AG09309 (cell line): ENCODE data around the gene LTF.
A peak's percentile ranks its signal among the peaks of the same experiment; 100 is the strongest.

Source experiments
- DNase-seq: peaks from one replicate; pipeline ENCODE4 v3.0.0-alpha.2; 2010; ENCODE audit warnings: low read depth
- H3K4me3 ChIP-seq: 2 replicates; pipeline ENCODE4 v1.5.1; 2011; ENCODE audit warnings: mild to moderate bottlenecking, low read depth, low read length, moderate library complexity; ENCODE audit not compliant: control insufficient read depth
- CTCF ChIP-seq: IDR thresholded peaks from 2 replicates; pipeline ENCODE4 v1.5.1; 2011; ENCODE audit warnings: mild to moderate bottlenecking, low read depth, low read length, inconsistent platforms; ENCODE audit not compliant: insufficient read depth, control insufficient read depth; ENCODE audit errors: missing control alignments

The LTF gene

GRCh38 chr3:46483825-46484224 lies 19.1 kb upstream of the LTF start:
- DNase-seq: no peak
- H3K4me3 ChIP-seq: no peak overlapping the region
- TF ChIP-seq CTCF: no peak

GRCh38 chr3:46482632-46483350 lies 18.1 kb upstream of the LTF start:
- TF ChIP-seq CTCF: no peak
- no peak overlapping the region for H3K4me3 ChIP-seq
- DNase-seq: peak; percentile 49

- TF ChIP-seq CTCF: no peak
- no peak overlapping the region for H3K4me3 ChIP-seq
- DNase-seq: no peak
These were observed 16.9 kb upstream of the LTF start for GRCh38 chr3:46481636-46482035.

- TF ChIP-seq CTCF: no peak
- no peak overlapping the region for H3K4me3 ChIP-seq
- no peak for DNase-seq
These were observed 15.9 kb upstream of the LTF start for GRCh38 chr3:46480491-46481195.

DNA sequence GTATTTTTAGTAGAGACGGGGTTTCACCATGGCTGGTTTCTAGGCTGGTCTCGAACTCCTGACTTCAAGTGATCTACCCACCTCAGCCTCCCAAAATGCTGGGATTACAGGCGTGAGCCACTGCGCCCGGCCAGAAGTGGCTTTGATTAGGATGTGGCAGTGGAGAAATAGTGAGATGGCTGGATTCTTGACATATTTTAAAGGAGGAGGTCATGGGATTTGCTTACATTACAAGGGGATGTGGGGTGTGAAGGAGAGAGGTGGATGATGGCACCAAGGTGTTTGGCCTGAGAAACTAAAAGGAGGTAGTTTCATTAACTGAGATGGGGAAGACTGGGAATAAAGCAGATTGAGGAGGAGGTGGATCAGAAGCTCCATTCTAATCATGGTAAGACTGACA lies 15.0 kb upstream of the LTF start:
- DNase-seq: no peak
- H3K4me3 ChIP-seq: no peak overlapping the region
- TF ChIP-seq CTCF: no peak

GRCh38 chr3:46479021-46479420 lies 14.3 kb upstream of the LTF start:
- H3K4me3 ChIP-seq: no peak overlapping the region
- TF ChIP-seq CTCF: no peak
- no peak for DNase-seq
